Nephron (organoid): ENCODE measurements around the gene ZHX3.

Source experiments
- H3K27ac Mint-ChIP-seq, 3 experiments: 2 replicates each; pipeline ENCODE4 v1.8.0; 2020; ENCODE audit warnings: mixed read lengths in 3 of 3, mild to moderate bottlenecking in 2 of 3, moderate library complexity in 1 of 3
- H3K27me3 Mint-ChIP-seq: 2 replicates; pipeline ENCODE4 v1.8.0; 2021; ENCODE audit warnings: low read depth, mild to moderate bottlenecking, moderate library complexity, mixed read lengths
- H3K36me3 Mint-ChIP-seq: 2 replicates; pipeline ENCODE4 v1.8.0; 2020; ENCODE audit warnings: low read depth, mixed read lengths
- H3K4me1 Mint-ChIP-seq: 2 replicates; pipeline ENCODE4 v1.8.0; 2020; ENCODE audit warnings: mixed read lengths
- H3K4me3 Mint-ChIP-seq, 3 experiments: 2 replicates each; pipeline ENCODE4 v1.8.0; 2020; ENCODE audit warnings: mild to moderate bottlenecking in 3 of 3, mixed read lengths in 3 of 3, moderate library complexity in 2 of 3
- H3K9me3 Mint-ChIP-seq: 2 replicates; pipeline ENCODE4 v1.8.0; 2020; ENCODE audit warnings: mixed read lengths
- TF ChIP-seq, protein P1 (sequence below), 3 experiments: fragments of 200-600 bp; sonication (generic); IDR thresholded peaks; one replicate each; pipeline ENCODE4 v1.5.0; 2021; ENCODE audit warnings: antibody characterized with exemption in 3 of 3; ENCODE audit not compliant: unreplicated experiment in 3 of 3

Gene ZHX3

DNA sequence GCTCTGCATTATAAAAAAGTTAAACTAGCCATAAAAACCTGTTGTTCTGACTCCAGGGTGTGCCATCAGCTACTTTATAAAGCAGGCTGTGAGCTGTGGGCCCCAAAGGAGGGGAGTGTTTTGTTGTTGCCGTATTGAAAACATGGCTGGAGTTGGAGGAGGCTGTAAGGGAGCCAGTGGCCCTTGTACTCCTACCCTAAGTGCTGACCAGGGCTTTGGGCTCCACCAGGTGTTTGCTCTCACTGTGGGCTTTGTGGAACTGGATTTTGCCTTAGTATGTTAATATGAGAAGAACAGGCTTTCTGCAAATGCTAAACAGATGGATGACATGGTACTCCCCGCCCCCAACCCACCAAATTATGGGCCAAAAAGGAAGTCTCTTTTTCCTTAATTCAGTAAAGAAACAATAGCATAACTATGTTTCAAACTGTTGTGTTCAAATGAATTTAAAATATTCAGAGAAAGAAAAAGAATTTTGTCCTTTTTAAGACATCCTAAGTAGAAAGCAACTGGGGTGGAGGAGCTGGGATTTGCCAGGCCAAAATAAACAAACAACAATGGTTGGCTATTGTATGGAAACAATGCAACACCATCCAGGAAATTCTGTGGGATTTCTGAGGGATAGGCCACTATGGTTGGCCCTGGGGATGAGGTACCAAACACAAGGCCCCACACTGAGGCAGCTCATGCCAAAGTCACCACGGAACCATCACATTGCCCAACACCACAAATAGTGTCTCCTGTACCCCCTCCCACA is 116.9 kb downstream of the ZHX3 start:
- Mint-ChIP-seq H3K27me3 (peaks cover 3% of the 10 kb centered on the region), H3K36me3 (peaks cover 86% of the 10 kb centered on the region), H3K4me1 (no peaks in the 10 kb centered on the region), H3K4me3 (no peak overlapping the region), H3K27ac (no peak overlapping the region), H3K9me3 (peaks cover 44% of the 10 kb centered on the region)
- TF ChIP-seq, protein P1, sequence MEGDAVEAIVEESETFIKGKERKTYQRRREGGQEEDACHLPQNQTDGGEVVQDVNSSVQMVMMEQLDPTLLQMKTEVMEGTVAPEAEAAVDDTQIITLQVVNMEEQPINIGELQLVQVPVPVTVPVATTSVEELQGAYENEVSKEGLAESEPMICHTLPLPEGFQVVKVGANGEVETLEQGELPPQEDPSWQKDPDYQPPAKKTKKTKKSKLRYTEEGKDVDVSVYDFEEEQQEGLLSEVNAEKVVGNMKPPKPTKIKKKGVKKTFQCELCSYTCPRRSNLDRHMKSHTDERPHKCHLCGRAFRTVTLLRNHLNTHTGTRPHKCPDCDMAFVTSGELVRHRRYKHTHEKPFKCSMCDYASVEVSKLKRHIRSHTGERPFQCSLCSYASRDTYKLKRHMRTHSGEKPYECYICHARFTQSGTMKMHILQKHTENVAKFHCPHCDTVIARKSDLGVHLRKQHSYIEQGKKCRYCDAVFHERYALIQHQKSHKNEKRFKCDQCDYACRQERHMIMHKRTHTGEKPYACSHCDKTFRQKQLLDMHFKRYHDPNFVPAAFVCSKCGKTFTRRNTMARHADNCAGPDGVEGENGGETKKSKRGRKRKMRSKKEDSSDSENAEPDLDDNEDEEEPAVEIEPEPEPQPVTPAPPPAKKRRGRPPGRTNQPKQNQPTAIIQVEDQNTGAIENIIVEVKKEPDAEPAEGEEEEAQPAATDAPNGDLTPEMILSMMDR (IDR thresholded peaks at IDR 0.05; ENCODE audit: unreplicated experiment in 3 of 3) = no peak

DNA sequence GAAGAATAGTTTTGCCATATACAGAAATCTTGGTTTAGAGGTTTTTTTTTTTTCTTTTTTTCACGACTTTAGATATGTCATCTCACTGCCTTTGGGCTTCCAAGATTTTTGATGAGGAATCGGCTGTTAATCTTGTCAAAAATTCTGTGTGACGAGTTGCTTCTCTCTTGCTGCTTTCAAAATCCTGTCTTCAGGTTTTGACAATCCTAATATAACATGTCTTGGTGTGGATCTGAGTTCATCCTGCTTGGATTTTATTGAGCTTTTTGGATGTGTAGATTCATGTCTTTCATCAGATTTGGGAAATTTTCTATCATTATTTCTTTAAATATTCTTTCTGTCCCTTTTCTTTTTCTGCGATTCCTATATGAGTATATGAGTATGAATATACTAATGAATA is 119.1 kb downstream of the ZHX3 start:
- Mint-ChIP-seq H3K4me3 (no peak overlapping the region), H3K9me3 (peaks cover 59% of the 10 kb centered on the region), H3K4me1 (no peaks in the 10 kb centered on the region), H3K36me3 (peaks cover 84% of the 10 kb centered on the region), H3K27ac (no peak overlapping the region), H3K27me3 (peaks cover 1% of the 10 kb centered on the region)
- TF ChIP-seq, protein P1 (IDR thresholded peaks at IDR 0.05; ENCODE audit: unreplicated experiment in 3 of 3) = no peak

DNA sequence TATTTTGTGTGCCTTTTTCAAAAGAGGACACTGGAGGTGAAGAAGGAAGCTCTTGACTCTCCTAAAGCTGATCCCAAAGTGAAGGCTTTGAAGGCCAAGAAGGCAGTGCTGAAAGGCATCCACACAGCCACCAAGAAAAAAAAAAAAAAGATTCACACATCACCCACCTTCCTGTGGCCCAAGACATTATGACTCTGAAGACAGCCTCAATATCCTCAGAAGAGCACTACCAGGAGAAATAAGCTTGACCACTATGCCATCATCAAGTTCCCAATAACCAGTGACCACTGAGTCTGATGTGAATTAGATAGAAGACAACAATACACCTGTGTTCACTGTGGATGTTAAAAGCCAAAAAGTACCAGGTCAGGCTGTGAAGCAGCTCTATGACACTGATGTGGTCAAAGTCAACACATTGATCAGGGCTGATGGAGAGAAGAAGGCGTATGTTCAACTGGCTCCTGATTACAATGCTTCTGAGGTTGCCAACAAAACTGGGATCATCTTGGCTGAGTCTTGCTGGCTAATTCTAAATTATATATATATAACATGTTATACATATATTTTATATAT is 120.8 kb downstream of the ZHX3 start:
- Mint-ChIP-seq H3K27ac (no peak overlapping the region), H3K4me3 (no peak overlapping the region), H3K4me1 (no peaks in the 10 kb centered on the region), H3K9me3 (peaks cover 64% of the 10 kb centered on the region), H3K36me3 (peaks cover 78% of the 10 kb centered on the region), H3K27me3 (no peaks in the 10 kb centered on the region)
- TF ChIP-seq, protein P1 (IDR thresholded peaks at IDR 0.05; ENCODE audit: unreplicated experiment in 3 of 3) = no peak

DNA sequence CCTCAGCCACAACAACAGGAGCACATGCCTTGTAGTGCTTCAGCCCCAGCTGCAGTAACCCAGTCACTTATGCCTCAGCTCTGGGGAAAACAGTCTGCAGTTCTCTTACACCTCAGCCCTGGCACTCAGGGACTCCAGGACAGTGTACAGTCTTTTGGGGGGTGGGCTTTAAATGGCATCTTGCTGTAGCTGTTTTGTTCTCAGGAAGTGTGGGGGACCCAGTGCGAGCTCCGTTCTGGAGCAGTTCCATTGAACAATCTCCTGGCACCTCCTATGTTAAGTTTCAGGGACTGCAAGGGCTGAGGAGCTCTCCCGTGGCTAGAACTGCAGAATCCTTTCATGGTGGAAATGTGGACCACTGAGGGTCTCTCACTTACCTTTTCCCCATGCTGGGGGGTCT is 125.0 kb downstream of the ZHX3 start:
- Mint-ChIP-seq H3K9me3 (peaks cover 73% of the 10 kb centered on the region), H3K4me1 (no peaks in the 10 kb centered on the region), H3K27ac (no peak overlapping the region), H3K36me3 (peaks cover 78% of the 10 kb centered on the region), H3K4me3 (no peak overlapping the region), H3K27me3 (no peaks in the 10 kb centered on the region)
- TF ChIP-seq, protein P1 (IDR thresholded peaks at IDR 0.05; ENCODE audit: unreplicated experiment in 3 of 3) = no peak

DNA sequence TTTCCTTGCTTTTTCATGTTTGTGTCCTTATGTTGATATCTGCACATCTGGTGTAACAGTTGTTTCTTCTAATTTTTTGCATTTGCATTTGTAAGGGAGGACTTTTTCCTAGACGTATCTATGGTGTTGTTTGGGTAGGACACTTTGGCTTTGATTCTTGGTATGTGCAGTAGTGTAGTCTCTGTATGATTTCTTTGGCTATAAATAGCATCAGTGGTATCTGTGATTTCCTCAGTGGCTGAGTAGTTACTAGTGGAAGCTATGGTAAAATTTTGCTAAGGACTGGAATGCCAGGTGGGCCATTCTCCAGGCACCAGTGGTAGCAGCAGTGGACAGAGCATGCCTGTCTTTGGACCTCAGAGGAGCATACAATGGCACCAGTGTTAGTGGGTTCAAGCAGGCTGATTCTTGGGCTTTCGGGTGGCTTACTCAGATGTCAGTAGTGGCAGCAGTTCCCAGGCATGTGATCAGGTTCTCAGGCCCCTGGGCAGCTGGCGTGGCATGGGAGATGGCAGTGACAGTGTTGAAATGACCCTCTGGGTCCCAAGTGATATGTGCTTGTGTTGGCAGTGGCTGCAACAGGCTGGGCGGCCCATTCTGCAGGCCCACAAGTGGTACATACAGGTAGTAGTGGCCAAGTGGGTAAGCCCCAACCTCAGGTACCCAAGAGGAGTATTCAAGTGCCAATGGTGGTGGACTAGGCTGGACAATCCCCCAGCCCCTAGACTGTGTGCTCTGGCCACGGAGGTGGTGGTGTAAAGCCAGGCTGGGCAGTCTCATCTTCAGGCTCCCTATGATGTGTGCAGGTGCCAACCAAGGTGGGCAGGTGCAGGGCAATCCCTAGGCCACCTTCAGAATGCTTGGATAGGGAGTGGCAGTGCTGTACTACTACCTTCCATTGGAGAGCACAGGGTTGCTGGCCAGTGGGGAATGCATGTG is 125.7 kb downstream of the ZHX3 start:
- Mint-ChIP-seq H3K4me3 (no peak overlapping the region), H3K36me3 (peaks cover 74% of the 10 kb centered on the region), H3K4me1 (no peaks in the 10 kb centered on the region), H3K27ac (no peak overlapping the region), H3K27me3 (no peaks in the 10 kb centered on the region), H3K9me3 (peaks cover 71% of the 10 kb centered on the region)
- TF ChIP-seq, protein P1 (IDR thresholded peaks at IDR 0.05; ENCODE audit: unreplicated experiment in 3 of 3) = no peak
